ENCODE measurements around the gene NDST4.
"Not testable (repeated sequence)": the region's sequence is repeated elsewhere in the genome, so short reads cannot be mapped to it uniquely, and the experiment has no call there.

Gene NDST4

GRCh38 chr4:115028682-115029410 is 84.6 kb downstream of the NDST4 start:
- no peak overlapping the region for H3K4me3 ChIP-seq (replicated peaks in 1 of 2; ENCODE audit: low read depth in 2 of 2, low read length in 2 of 2)
- no peak for DNase-seq (ENCODE audit: low read depth in 2 of 2)
- TF ChIP-seq CTCF (IDR thresholded peaks at IDR 0.05; ENCODE audit: low read depth, low read length): no peak

- DNase-seq (ENCODE audit: low read depth in 2 of 2): no peak
- no peak overlapping the region for H3K4me3 ChIP-seq (replicated peaks in 1 of 2; ENCODE audit: low read depth in 2 of 2, low read length in 2 of 2)
- no peak for TF ChIP-seq CTCF (IDR thresholded peaks at IDR 0.05; ENCODE audit: low read depth, low read length)
Observed at GRCh38 chr4:114999880-115000279, 113.5 kb downstream of the NDST4 start.

GRCh38 chr4:114998316-114998715 is 115.1 kb downstream of the NDST4 start:
- H3K4me3 ChIP-seq (replicated peaks in 1 of 2; ENCODE audit: low read depth in 2 of 2, low read length in 2 of 2): no peak overlapping the region
- no peak for DNase-seq (ENCODE audit: low read depth in 2 of 2)
- no peak for TF ChIP-seq CTCF (IDR thresholded peaks at IDR 0.05; ENCODE audit: low read depth, low read length)

GRCh38 chr4:114997576-114998247 is 115.7 kb downstream of the NDST4 start:
- no peak for TF ChIP-seq CTCF (IDR thresholded peaks at IDR 0.05; ENCODE audit: low read depth, low read length)

GRCh38 chr4:114986133-114986532 is 127.3 kb downstream of the NDST4 start:
- TF ChIP-seq CTCF (IDR thresholded peaks at IDR 0.05; ENCODE audit: low read depth, low read length): no peak
- no peak overlapping the region for H3K4me3 ChIP-seq (replicated peaks in 1 of 2; ENCODE audit: low read depth in 2 of 2, low read length in 2 of 2)
- no peak for DNase-seq (ENCODE audit: low read depth in 2 of 2)

More at GRCh38 chr4:114997576-114998247, 115.7 kb downstream of the NDST4 start:
- H3K4me3 ChIP-seq (replicated peaks in 1 of 2; ENCODE audit: low read depth in 2 of 2, low read length in 2 of 2): no peak overlapping the region
- DNase-seq (ENCODE audit: low read depth in 2 of 2): no peak

GRCh38 chr4:114980932-114981708 is 132.3 kb downstream of the NDST4 start:
- no peak overlapping the region for H3K4me3 ChIP-seq (replicated peaks in 1 of 2; ENCODE audit: low read depth in 2 of 2, low read length in 2 of 2)
- no peak for TF ChIP-seq CTCF (IDR thresholded peaks at IDR 0.05; ENCODE audit: low read depth, low read length)
- no peak for DNase-seq (ENCODE audit: low read depth in 2 of 2)

- not testable (repeated sequence) for DNase-seq (ENCODE audit: low read depth in 2 of 2); H3K4me3 ChIP-seq (replicated peaks in 1 of 2; ENCODE audit: low read depth in 2 of 2, low read length in 2 of 2)
Observed at GRCh38 chr4:114980399-114980798, 133.0 kb downstream of the NDST4 start.

Measured in cardiac fibroblast (primary cell).